HCT116 (cell line): ENCODE data around the gene UPB1. TPM values are rescaled to one million over a fixed set of nuclear protein-coding genes. Genes with fewer than 3 reads are reported as not detected.

Experiments used
- ATAC-seq: fragments of 200-7000 bp; cut with Tn5 transposase; 2 replicates; pipeline ENCODE4 v1.9.1; 2020; ENCODE audit warnings: mild to moderate bottlenecking, moderate library complexity
- BruUV-seq: library from RNA; stranded (reverse); fragments of 400-500 nt; replicated peaks from 2 replicates; lab custom pipeline; 2021; lab: Mats Ljungman, UMichigan
- CTCF ChIA-PET: fragments of 300-600 bp; sonication (Branson Sonifier 250); formaldehyde crosslinking; loops from one replicate; lab custom pipeline; 2021; ENCODE audit warnings: antibody characterized with exemption; lab: Charles Lee
- POLR2A ChIA-PET: fragments of 300-600, 350-600 bp; sonication (Branson Sonifier 250); formaldehyde crosslinking; loops from one replicate; lab custom pipeline; 2021; ENCODE audit warnings: antibody characterized with exemption; lab: Charles Lee
- RAD21 ChIA-PET, 2 experiments: fragments of 300-600 bp; sonication (Branson Sonifier 250); formaldehyde crosslinking; loops; one replicate each; lab custom pipeline; 2023; ENCODE audit warnings: low total read pairs in 2 of 2; ENCODE audit not compliant: uncharacterized antibody in 2 of 2, unreplicated experiment in 2 of 2, low non-redundant PET in 1 of 2; lab: Charles Lee
- DNase-seq: peaks from one replicate; pipeline ENCODE4 v3.0.0-alpha.2; 2010; ENCODE audit warnings: low read depth, low spot score
- H2AFZ ChIP-seq: fragments of 200-600 bp; shearing (Covaris generic), sonication (generic); 2 replicates; pipeline ENCODE4 v1.6.1; 2017; ENCODE audit warnings: low read depth, mixed run types, mixed read lengths, antibody characterized with exemption, low read length; ENCODE audit not compliant: poor library complexity, severe bottlenecking
- H3K27ac ChIP-seq: 2 replicates; pipeline ENCODE4 v1.5.1; 2012; ENCODE audit warnings: low read depth, low read length
- H3K27me3 ChIP-seq: fragments of 200-600 bp; sonication (generic); 2 replicates; pipeline ENCODE4 v1.6.1; 2016; ENCODE audit warnings: mixed run types, low read length, mixed read lengths; ENCODE audit not compliant: insufficient read depth
- H3K36me3 ChIP-seq, 2 experiments: fragments of 200-500 bp in 1 of 2; fragments of 200-600 bp in 1 of 2; sonication (Bioruptor generic) in 1 of 2; sonication (generic) in 1 of 2; 2 replicates each; pipeline versions ENCODE4 v1.5.1 to v1.6.1; 2014 to 2016; ENCODE audit warnings: low read length in 2 of 2, inconsistent platforms in 1 of 2, mixed read lengths in 1 of 2, mixed run types in 1 of 2; ENCODE audit not compliant: insufficient read depth in 2 of 2, control insufficient read depth in 1 of 2
- H3K4me1 ChIP-seq, 2 experiments: fragments of 200-600 bp in 1 of 2; sonication (generic) in 1 of 2; 2 replicates each; pipeline versions ENCODE4 v1.5.1 to v1.6.1; 2012 to 2017; ENCODE audit warnings: low read length in 2 of 2, inconsistent platforms in 1 of 2, mild to moderate bottlenecking in 1 of 2, mixed read lengths in 1 of 2, mixed run types in 1 of 2, moderate library complexity in 1 of 2; ENCODE audit not compliant: insufficient read depth in 2 of 2, control insufficient read depth in 1 of 2
- H3K4me2 ChIP-seq: fragments of 200-600 bp; sonication (generic); 2 replicates; pipeline ENCODE4 v1.6.1; 2017; ENCODE audit warnings: mixed run types, low read length, mixed read lengths
- H3K4me3 ChIP-seq, 2 experiments: fragments of 200-600 bp in 1 of 2; sonication (generic) in 1 of 2; replicated peaks in 1 of 2; 2 replicates each; pipeline ENCODE4 v1.5.1; 2011 to 2016; ENCODE audit warnings: low read length in 2 of 2, control low read depth in 1 of 2, low read depth in 1 of 2, mild to moderate bottlenecking in 1 of 2, mixed read lengths in 1 of 2, mixed run types in 1 of 2
- H3K79me2 ChIP-seq: fragments of 200-600 bp; sonication (generic); 2 replicates; pipeline ENCODE4 v1.6.1; 2017; ENCODE audit warnings: mild to moderate bottlenecking, mixed run types, low read length, moderate library complexity, mixed read lengths; ENCODE audit not compliant: insufficient read depth
- H3K9ac ChIP-seq: fragments of 200-600 bp; sonication (generic); 2 replicates; pipeline ENCODE4 v1.6.1; 2016; ENCODE audit warnings: low read length, mixed read lengths
- H3K9me2 ChIP-seq: fragments of 200-600 bp; sonication (generic), shearing (Covaris generic); 2 replicates; pipeline ENCODE4 v1.6.1; 2017; ENCODE audit warnings: mixed run types, mild to moderate bottlenecking, moderate library complexity; ENCODE audit not compliant: insufficient read depth
- H3K9me3 ChIP-seq, 2 experiments: fragments of 200-500 bp in 1 of 2; fragments of 200-600 bp in 1 of 2; sonication (Bioruptor generic) in 1 of 2; sonication (generic) in 1 of 2; 2 replicates each; pipeline ENCODE4 v1.6.1; 2014 to 2017; ENCODE audit warnings: low read length in 2 of 2, mixed read lengths in 2 of 2, inconsistent platforms in 1 of 2, low read depth in 1 of 2, mild to moderate bottlenecking in 1 of 2, mixed run types in 1 of 2, moderate library complexity in 1 of 2; ENCODE audit not compliant: control insufficient read depth in 1 of 2, insufficient read depth in 1 of 2
- H4K20me1 ChIP-seq: fragments of 200-600 bp; sonication (generic), shearing (Covaris generic); 2 replicates; pipeline ENCODE4 v1.6.1; 2017; ENCODE audit warnings: mixed run types, mild to moderate bottlenecking, moderate library complexity; ENCODE audit not compliant: insufficient read depth
- CBX3 ChIP-seq: IDR thresholded peaks from 2 replicates; pipeline ENCODE4 v1.6.1; 2012; ENCODE audit warnings: low read depth
- EGR1 ChIP-seq: IDR thresholded peaks from 2 replicates; pipeline ENCODE4 v1.6.1; 2012; ENCODE audit warnings: low read depth
- ELF1 ChIP-seq: IDR thresholded peaks from 2 replicates; pipeline ENCODE4 v1.6.1; 2012; ENCODE audit warnings: low read depth, borderline replicate concordance
- EZH2 ChIP-seq: fragments of 200-600 bp; sonication (generic); IDR thresholded peaks from 2 replicates; pipeline ENCODE4 v1.6.1; 2017; ENCODE audit warnings: antibody characterized with exemption, mixed run types
- EZH2phosphoT487 ChIP-seq: fragments of 200-600 bp; IDR thresholded peaks from 2 replicates; pipeline ENCODE4 v1.6.1; 2018; ENCODE audit warnings: antibody characterized with exemption, borderline replicate concordance
- FOSL1 ChIP-seq: IDR thresholded peaks from 2 replicates; pipeline ENCODE4 v1.6.1; 2012; ENCODE audit warnings: low read depth
- POLR2A ChIP-seq: IDR thresholded peaks from 2 replicates; pipeline ENCODE4 v1.7.0; 2011; ENCODE audit warnings: borderline replicate concordance; ENCODE audit not compliant: insufficient read depth, insufficient read length; ENCODE audit errors: extremely low read depth
- POLR2AphosphoS5 ChIP-seq: IDR thresholded peaks from 2 replicates; pipeline ENCODE4 v1.6.1; 2011; ENCODE audit warnings: mild to moderate bottlenecking, low read depth, low read length, moderate library complexity
- RAD21 ChIP-seq: IDR thresholded peaks from 2 replicates; pipeline ENCODE4 v1.6.1; 2012; ENCODE audit warnings: low read depth, mild to moderate bottlenecking
- SIN3A ChIP-seq: IDR thresholded peaks from 2 replicates; pipeline ENCODE4 v1.6.1; 2012; ENCODE audit warnings: low read depth
- SP1 ChIP-seq: IDR thresholded peaks from 2 replicates; pipeline ENCODE4 v1.6.1; 2012; ENCODE audit warnings: low read depth
- SRF ChIP-seq: IDR thresholded peaks from 2 replicates; pipeline ENCODE4 v1.6.1; 2012; ENCODE audit warnings: low read depth
- ZFX ChIP-seq: fragments of 450-650 bp; IDR thresholded peaks from 2 replicates; pipeline ENCODE4 v1.6.1; 2017
- ZNF274 ChIP-seq: fragments of 200-500 bp; sonication (Bioruptor generic); IDR thresholded peaks from 2 replicates; pipeline ENCODE4 v1.6.1; 2014; ENCODE audit warnings: mild to moderate bottlenecking, low read depth, low read length, inconsistent platforms
- intact Hi-C: fragments of 100-400 bp; cut with micrococcal nuclease; formaldehyde crosslinking; loops from 2 replicates; pipeline ENCODE4 v1.10.0; 2022
- total RNA-seq: library from RNA; stranded (reverse); gene quantifications from one replicate; pipeline ENCODE4 v1.2.1, GENCODE V29; 2021; ENCODE audit not compliant: unreplicated experiment
- TF ChIP-seq, protein P1 (sequence below): IDR thresholded peaks from 2 replicates; pipeline ENCODE4 v1.6.1; 2012; ENCODE audit warnings: low read depth
- TF ChIP-seq, protein P2 (sequence below): IDR thresholded peaks from 2 replicates; pipeline ENCODE4 v1.6.1; 2011; ENCODE audit warnings: mild to moderate bottlenecking, low read length, moderate library complexity; ENCODE audit not compliant: insufficient replicate concordance; ENCODE audit errors: extremely low read depth
- TF ChIP-seq, protein P3 (sequence below): IDR thresholded peaks from 2 replicates; pipeline ENCODE4 v1.6.1; 2012

UPB1 gene
- total RNA-seq, 1 experiment from 2014 or later, result 0.27 TPM

DNA sequence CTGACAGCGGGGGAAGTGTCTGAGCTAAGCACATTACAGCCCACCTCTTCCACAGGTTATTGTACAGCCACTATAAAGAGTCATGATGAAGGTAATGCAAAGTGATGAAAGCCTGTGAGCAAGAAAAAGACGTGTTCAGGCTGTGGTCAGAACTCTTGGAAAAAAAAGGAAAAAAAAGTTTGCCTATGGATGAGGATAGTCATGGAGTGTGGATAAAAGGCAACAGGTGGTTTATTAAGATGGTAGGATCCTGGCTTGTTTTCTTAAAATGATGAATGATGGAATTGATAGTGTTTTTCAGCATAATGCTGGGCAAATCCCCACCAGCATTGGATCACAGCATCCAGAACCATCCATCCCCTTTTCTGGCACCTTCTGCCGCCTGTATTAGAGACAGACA is 23.1 kb downstream of the UPB1 start (continued):
- TF ChIP-seq RAD21 (no peak), ZNF274 (no peak), EZH2phosphoT487 (no peak), POLR2A (no peak), SIN3A (no peak), POLR2AphosphoS5 (no peak)
- TF ChIP-seq, protein P1, sequence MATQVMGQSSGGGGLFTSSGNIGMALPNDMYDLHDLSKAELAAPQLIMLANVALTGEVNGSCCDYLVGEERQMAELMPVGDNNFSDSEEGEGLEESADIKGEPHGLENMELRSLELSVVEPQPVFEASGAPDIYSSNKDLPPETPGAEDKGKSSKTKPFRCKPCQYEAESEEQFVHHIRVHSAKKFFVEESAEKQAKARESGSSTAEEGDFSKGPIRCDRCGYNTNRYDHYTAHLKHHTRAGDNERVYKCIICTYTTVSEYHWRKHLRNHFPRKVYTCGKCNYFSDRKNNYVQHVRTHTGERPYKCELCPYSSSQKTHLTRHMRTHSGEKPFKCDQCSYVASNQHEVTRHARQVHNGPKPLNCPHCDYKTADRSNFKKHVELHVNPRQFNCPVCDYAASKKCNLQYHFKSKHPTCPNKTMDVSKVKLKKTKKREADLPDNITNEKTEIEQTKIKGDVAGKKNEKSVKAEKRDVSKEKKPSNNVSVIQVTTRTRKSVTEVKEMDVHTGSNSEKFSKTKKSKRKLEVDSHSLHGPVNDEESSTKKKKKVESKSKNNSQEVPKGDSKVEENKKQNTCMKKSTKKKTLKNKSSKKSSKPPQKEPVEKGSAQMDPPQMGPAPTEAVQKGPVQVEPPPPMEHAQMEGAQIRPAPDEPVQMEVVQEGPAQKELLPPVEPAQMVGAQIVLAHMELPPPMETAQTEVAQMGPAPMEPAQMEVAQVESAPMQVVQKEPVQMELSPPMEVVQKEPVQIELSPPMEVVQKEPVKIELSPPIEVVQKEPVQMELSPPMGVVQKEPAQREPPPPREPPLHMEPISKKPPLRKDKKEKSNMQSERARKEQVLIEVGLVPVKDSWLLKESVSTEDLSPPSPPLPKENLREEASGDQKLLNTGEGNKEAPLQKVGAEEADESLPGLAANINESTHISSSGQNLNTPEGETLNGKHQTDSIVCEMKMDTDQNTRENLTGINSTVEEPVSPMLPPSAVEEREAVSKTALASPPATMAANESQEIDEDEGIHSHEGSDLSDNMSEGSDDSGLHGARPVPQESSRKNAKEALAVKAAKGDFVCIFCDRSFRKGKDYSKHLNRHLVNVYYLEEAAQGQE, result no peak

DNA sequence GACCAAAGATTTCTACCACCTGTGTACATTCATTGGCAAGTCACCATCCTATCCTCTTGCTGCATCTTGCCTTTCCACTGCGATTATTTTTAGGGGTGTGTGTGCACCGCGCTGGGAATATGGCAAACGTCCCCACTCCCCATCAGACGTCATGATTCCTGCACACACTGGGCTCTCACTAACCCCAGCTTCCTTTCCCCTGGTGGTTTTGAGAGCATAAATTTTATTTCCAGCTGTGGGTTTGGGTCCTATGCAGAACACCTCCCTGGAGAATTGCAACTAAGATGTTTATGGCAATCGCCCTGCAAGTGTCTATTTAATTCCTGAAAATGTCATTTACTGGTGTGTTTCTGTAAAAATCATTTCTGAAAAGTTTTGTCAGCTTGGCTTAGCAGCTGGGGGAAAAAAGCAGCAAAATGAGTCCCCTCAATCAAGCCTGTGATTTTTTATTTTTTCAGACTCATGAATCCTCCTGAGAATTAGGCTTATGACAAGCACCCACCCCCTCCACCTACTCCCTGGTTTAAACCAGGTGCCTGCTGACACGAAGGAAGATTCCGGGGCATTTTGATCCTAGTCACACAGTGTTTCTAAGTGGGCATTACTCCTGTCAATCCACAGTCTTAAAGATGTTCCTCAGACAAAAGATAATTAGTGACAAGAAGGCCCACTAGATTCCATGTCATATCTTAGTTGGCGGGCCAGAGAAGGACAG is 23.8 kb downstream of the UPB1 start:
- Histone ChIP-seq H3K27ac (no peak overlapping the region), H3K9ac (no peak overlapping the region), H3K79me2 (no peaks in the 10 kb centered on the region), H3K27me3 (0 out of 2 replicates have a peak, but pooled peaks cover 2% of the 10 kb centered on the region), H4K20me1 (no peaks in the 10 kb centered on the region), H3K9me3 (no peaks in the 10 kb centered on the region), H2AFZ (no peak overlapping the region), H3K9me2 (no peaks in the 10 kb centered on the region), H3K4me2 (no peak overlapping the region), H3K4me1 (peaks cover 9 to 10% of the 10 kb centered on the region in 2 experiments), H3K36me3 (no peaks in the 10 kb centered on the region), H3K4me3 (no peak overlapping the region)
- intact Hi-C loops, result no loop called here
- no peak for ATAC-seq
- POLR2A ChIA-PET, result no interaction called here
- DNase-seq, result no peak
- RAD21 ChIA-PET, result no interaction called here
- CTCF ChIA-PET, result no interaction called here
- BruUV-seq, result no TSS peak
- TF ChIP-seq EGR1, result no peak
- TF ChIP-seq EZH2, result no peak
- TF ChIP-seq, protein P2, sequence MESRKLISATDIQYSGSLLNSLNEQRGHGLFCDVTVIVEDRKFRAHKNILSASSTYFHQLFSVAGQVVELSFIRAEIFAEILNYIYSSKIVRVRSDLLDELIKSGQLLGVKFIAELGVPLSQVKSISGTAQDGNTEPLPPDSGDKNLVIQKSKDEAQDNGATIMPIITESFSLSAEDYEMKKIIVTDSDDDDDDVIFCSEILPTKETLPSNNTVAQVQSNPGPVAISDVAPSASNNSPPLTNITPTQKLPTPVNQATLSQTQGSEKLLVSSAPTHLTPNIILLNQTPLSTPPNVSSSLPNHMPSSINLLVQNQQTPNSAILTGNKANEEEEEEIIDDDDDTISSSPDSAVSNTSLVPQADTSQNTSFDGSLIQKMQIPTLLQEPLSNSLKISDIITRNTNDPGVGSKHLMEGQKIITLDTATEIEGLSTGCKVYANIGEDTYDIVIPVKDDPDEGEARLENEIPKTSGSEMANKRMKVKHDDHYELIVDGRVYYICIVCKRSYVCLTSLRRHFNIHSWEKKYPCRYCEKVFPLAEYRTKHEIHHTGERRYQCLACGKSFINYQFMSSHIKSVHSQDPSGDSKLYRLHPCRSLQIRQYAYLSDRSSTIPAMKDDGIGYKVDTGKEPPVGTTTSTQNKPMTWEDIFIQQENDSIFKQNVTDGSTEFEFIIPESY, result no peak
- no peak for TF ChIP-seq ELF1
- TF ChIP-seq, protein P3, sequence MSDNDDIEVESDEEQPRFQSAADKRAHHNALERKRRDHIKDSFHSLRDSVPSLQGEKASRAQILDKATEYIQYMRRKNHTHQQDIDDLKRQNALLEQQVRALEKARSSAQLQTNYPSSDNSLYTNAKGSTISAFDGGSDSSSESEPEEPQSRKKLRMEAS, result no peak
- no peak for TF ChIP-seq SRF
- no peak for TF ChIP-seq SP1
- TF ChIP-seq FOSL1, result no peak
- TF ChIP-seq, protein P1, result no peak
- no peak for TF ChIP-seq CBX3
- TF ChIP-seq ZFX, result no peak
- TF ChIP-seq ZNF274, result no peak
- TF ChIP-seq SIN3A, result no peak
